GM12878 (cell line): ENCODE data around the gene SGMS1. TPM values are rescaled to one million over a fixed set of nuclear protein-coding genes. Genes with fewer than 3 reads are reported as not detected.

Experiments used
- ATAC-seq: fragments of 200-7000 bp; cut with Tn5 transposase; 3 replicates; pipeline ENCODE4 v1.9.1; 2020; ENCODE audit warnings: mild to moderate bottlenecking, moderate library complexity
- BruUV-seq: library from RNA; stranded (reverse); fragments of 400-500 nt; replicated peaks from 2 replicates; lab custom pipeline; 2021; lab: Mats Ljungman, UMichigan
- CTCF ChIA-PET: fragments of 300-600 bp; sonication (Branson Sonifier 250); formaldehyde crosslinking; extraction: SDS; loops from one replicate; lab custom pipeline; 2021; ENCODE audit warnings: inconsistent platforms; lab: Yijun Ruan, JAX
- POLR2A ChIA-PET: fragments of 350-600 bp; formaldehyde crosslinking; extraction: SDS; loops from one replicate; lab custom pipeline; 2021; ENCODE audit warnings: inconsistent platforms; lab: Charles Lee
- RAD21 ChIA-PET: fragments of 300-600 bp; sonication (Branson Sonifier 250); formaldehyde crosslinking; loops from one replicate; lab custom pipeline; 2023; ENCODE audit warnings: antibody characterized with exemption; ENCODE audit not compliant: unreplicated experiment; lab: Charles Lee
- SMC1A ChIA-PET: fragments of 300-600 bp; sonication (Branson Sonifier 250); formaldehyde crosslinking; loops from one replicate; lab custom pipeline; 2023; ENCODE audit not compliant: unreplicated experiment, uncharacterized antibody; lab: Charles Lee
- DNase-seq: peaks from one replicate; pipeline ENCODE4 v3.0.0-alpha.2; 2011; ENCODE audit warnings: low read depth, low spot score
- FAIRE-seq: peaks from 3 replicates; lab custom pipeline; 2011; peaks lifted over from hg19 to GRCh38; lab: Jason Lieb, UNC
- H2AFZ ChIP-seq: 2 replicates; pipeline ENCODE4 v1.6.0; 2011; ENCODE audit warnings: low read depth, low read length, control low read depth; ENCODE audit not compliant: control insufficient read depth
- H3K27ac ChIP-seq: 2 replicates; pipeline ENCODE4 v1.5.1; 2011; ENCODE audit warnings: control low read depth; ENCODE audit not compliant: control insufficient read depth, insufficient read depth
- H3K27me3 ChIP-seq, 2 experiments: replicated peaks in 1 of 2; 2 replicates each; pipeline versions ENCODE4 v1.6.0 to v1.6.1; 2011; ENCODE audit warnings: low read length in 1 of 2; ENCODE audit not compliant: control insufficient read depth in 2 of 2, insufficient read depth in 2 of 2
- H3K36me3 ChIP-seq, 2 experiments: 2 replicates each; pipeline ENCODE4 v1.5.1; 2011; ENCODE audit warnings: low read length in 1 of 2; ENCODE audit not compliant: control insufficient read depth in 2 of 2, insufficient read depth in 2 of 2
- H3K4me1 ChIP-seq: 2 replicates; pipeline ENCODE4 v1.6.1; 2011; ENCODE audit warnings: mild to moderate bottlenecking, low read length, moderate library complexity, mixed read lengths; ENCODE audit not compliant: control insufficient read depth, insufficient read depth
- H3K4me2 ChIP-seq: 2 replicates; pipeline ENCODE4 v1.6.0; 2011; ENCODE audit warnings: control low read depth; ENCODE audit not compliant: control insufficient read depth, insufficient read depth
- H3K4me3 ChIP-seq: fragments of 200-600 bp; sonication (generic); 2 replicates; pipeline ENCODE4 v1.5.1; 2016
- H3K79me2 ChIP-seq: 2 replicates; pipeline ENCODE4 v1.6.0; 2011; ENCODE audit warnings: low read length; ENCODE audit not compliant: control insufficient read depth, insufficient read depth
- H3K9ac ChIP-seq: 2 replicates; pipeline ENCODE4 v1.8.0; 2011; ENCODE audit warnings: low read length, control low read depth, mixed read lengths; ENCODE audit not compliant: control insufficient read depth, insufficient read depth
- H3K9me3 ChIP-seq: replicated peaks from 3 replicates; pipeline ENCODE4 v1.5.1; 2011; ENCODE audit warnings: mild to moderate bottlenecking, low read length; ENCODE audit not compliant: control insufficient read depth, insufficient read depth
- H4K20me1 ChIP-seq: 2 replicates; pipeline ENCODE4 v1.6.0; 2011; ENCODE audit not compliant: control insufficient read depth, insufficient read depth
- ATF7 ChIP-seq: fragments of 450-650 bp; IDR thresholded peaks from 2 replicates; pipeline ENCODE4 v1.6.1; 2016; ENCODE audit warnings: low read depth, mild to moderate bottlenecking
- CTCF ChIP-seq, 3 experiments: IDR thresholded peaks in 2 of 3; conservative IDR thresholded peaks in 1 of 3; 2 replicates each; pipeline ENCODE4 v1.5.1; 2011; ENCODE audit warnings: low read depth in 3 of 3, low read length in 3 of 3, mild to moderate bottlenecking in 3 of 3, control low read depth in 2 of 3, moderate library complexity in 2 of 3, inconsistent platforms in 1 of 3, mixed read lengths in 1 of 3; ENCODE audit not compliant: control insufficient read depth in 2 of 3, insufficient read depth in 1 of 3; ENCODE audit errors: extremely low read depth in 1 of 3
- NFIC ChIP-seq: IDR thresholded peaks from 2 replicates; pipeline ENCODE4 v1.6.1; 2012; ENCODE audit warnings: low read depth, mild to moderate bottlenecking, inconsistent platforms, low read length, moderate library complexity
- PRDM15 ChIP-seq: fragments of 450-650 bp; formaldehyde crosslinking; IDR thresholded peaks from 2 replicates; pipeline ENCODE4 v1.4.0; 2020; ENCODE audit warnings: mild to moderate bottlenecking, moderate library complexity
- RAD21 ChIP-seq: IDR thresholded peaks from 2 replicates; pipeline ENCODE4 v1.6.1; 2011; ENCODE audit warnings: mild to moderate bottlenecking, low read depth, low read length, moderate library complexity; ENCODE audit not compliant: insufficient read depth
- RFX5 ChIP-seq: IDR thresholded peaks from 2 replicates; pipeline ENCODE4 v1.6.1; 2011; ENCODE audit warnings: low read depth, low read length, improper control_type of control experiment
- SMC3 ChIP-seq: IDR thresholded peaks from 2 replicates; pipeline ENCODE4 v1.6.1; 2011; ENCODE audit warnings: low read length, improper control_type of control experiment, borderline replicate concordance
- WGBS: methylation state at CpG from one replicate; pipeline ENCODE4 v1.1.6; 2016; ENCODE audit warnings: low lambda C conversion rate; ENCODE audit not compliant: insufficient replicate concordance, insufficient coverage; ENCODE audit errors: missing lambda C conversion rate; 5-methylcytosine and 5-hydroxymethylcytosine counted together
- in situ Hi-C: fragments of 300-500 bp; cut with MboI; formaldehyde crosslinking; loops from 9 replicates; pipeline ENCODE4 v1.14.3; 2018; ENCODE audit warnings: mixed read lengths
- intact Hi-C: fragments of 100-400 bp; cut with micrococcal nuclease; formaldehyde crosslinking; loops from one replicate; pipeline ENCODE4 v1.14.2; 2022; ENCODE audit not compliant: unreplicated experiment
- polyA plus RNA-seq, 11 experiments: library from polyadenylated mRNA; depleted of rRNA in 4 of 11; unstranded in 6 of 11; stranded (reverse) in 5 of 11; fragments of >200 nt; fragmentation: Nextera tagmentation in 4 of 11; fragmentation: Illumina TruSeq in 1 of 11; extraction: Ambion mirVana in 4 of 11; extraction: Trizol in 1 of 11; gene quantifications; 1 replicate in 1 of 11; 2 replicates in 10 of 11; pipeline versions ENCODE4 v1.2.1 to v1.2.3, GENCODE V29; 2011 to 2016; ENCODE audit warnings: inconsistent platforms in 2 of 11, missing spikeins in 2 of 11, low read depth in 1 of 11
- total RNA-seq, 4 experiments: library from RNA; depleted of rRNA in 3 of 4; stranded (reverse); fragments of >200 nt in 3 of 4; fragmentation: Illumina TruSeq in 1 of 4; extraction: Trizol in 1 of 4; gene quantifications; 2 replicates each; pipeline versions ENCODE4 v1.2.1 to v1.2.3, GENCODE V29; 2013 to 2021

Gene SGMS1
- total and polyA plus RNA-seq, 10 of the 15 experiments (the other 5 are each of a cell fraction or from before 2014, with no cell fraction given): 1.4 to 14.5 (median 4.9) TPM

- no peak for TF ChIP-seq PRDM15 (CRISPR knock-in tag)
- no peak for TF ChIP-seq RFX5
- TF ChIP-seq NFIC: no peak
These were observed 311.0 kb downstream of the SGMS1 start (continued) for GRCh38 chr10:50312464-50313437.

GRCh38 chr10:50310560-50311174, 313.1 kb downstream of the SGMS1 start:
- WGBS: 99% methylated on average over 4 of the region's 4 CpGs
- intact Hi-C loops: no loop called here
- H3K79me2 ChIP-seq: peaks cover 2% of the 10 kb centered on the region; the same call in 1 of the 2 replicates

More at GRCh38 chr10:50310560-50311174, 313.1 kb downstream of the SGMS1 start:
- in situ Hi-C loops: no loop called here
- no peaks in the 10 kb centered on the region for H3K9me3 ChIP-seq
- peak; percentile 31; the same call in 1 of the 2 replicates for TF ChIP-seq SMC3
- peak; percentile 43 for TF ChIP-seq RAD21
- TF ChIP-seq CTCF (IDR thresholded peaks at IDR 0.05 in 2 of 3, conservative IDR thresholded peaks at IDR 0.05 in 1 of 3; ENCODE audit: control insufficient read depth in 2 of 3, extremely low read depth in 1 of 3, insufficient read depth in 1 of 3, low read depth in 3 of 3, low read length in 3 of 3): peak; percentile 42 to 61 (median 59)
- no peak for TF ChIP-seq ATF7
- peak; percentile 95 for ATAC-seq
- peaks cover 3% of the 10 kb centered on the region; the same call in 1 of the 2 replicates for H4K20me1 ChIP-seq
- peaks cover 5 to 7% of the 10 kb centered on the region in 2 experiments for H3K36me3 ChIP-seq
- RAD21 ChIA-PET: interaction anchor here (1.1 kb wide), 1 partner anchor 715 kb away, joined by 3 read pairs; no protein-coding TSS in a partner anchor
- no TSS peak for BruUV-seq
- no peak overlapping the region for H3K27ac ChIP-seq
- H3K9ac ChIP-seq: no peak overlapping the region
- SMC1A ChIA-PET: interaction anchor here (0.6 to 2.3 kb wide), 10 partner anchors 10 to 337 kb away, joined by 3 to 6 read pairs (median 4); no protein-coding TSS in a partner anchor
- H3K4me3 ChIP-seq: no peak overlapping the region
- H2AFZ ChIP-seq: no peak overlapping the region
- no peak for DNase-seq
- CTCF ChIA-PET: interaction anchor here (0.8 to 1.9 kb wide), 8 partner anchors 10 to 58 kb away, joined by 3 to 8 read pairs (median 4); no protein-coding TSS in a partner anchor
- H3K27me3 ChIP-seq: no peaks in the 10 kb centered on the region
- POLR2A ChIA-PET: no interaction called here
- no peak overlapping the region for H3K4me2 ChIP-seq
- peak; percentile 35 for FAIRE-seq
- H3K4me1 ChIP-seq: peaks cover 3% of the 10 kb centered on the region; the same call in 1 of the 2 replicates
